Measurements from ENCODE around the gene ASPG.

- TF ChIP-seq CTCF (conservative IDR thresholded peaks at IDR 0.05; ENCODE audit: low read length) (no peak), EZH2phosphoT487 (IDR thresholded peaks at IDR 0.05; ENCODE audit: borderline replicate concordance, low read depth, low read length) (no peak)
These were observed 26.6 kb downstream of the ASPG start for GRCh38 chr14:104112113-104112505.

All from OCI-LY7 (cell line).